ENCODE results near the gene SH3PXD2A. TPM values are rescaled to one million over a fixed set of nuclear protein-coding genes. Genes with fewer than 3 reads are reported as not detected.

The SH3PXD2A gene
- total and polyA plus RNA-seq, 5 experiments from 2014 or later, result 0.09 to 22.4 (median 0.50) TPM

DNA sequence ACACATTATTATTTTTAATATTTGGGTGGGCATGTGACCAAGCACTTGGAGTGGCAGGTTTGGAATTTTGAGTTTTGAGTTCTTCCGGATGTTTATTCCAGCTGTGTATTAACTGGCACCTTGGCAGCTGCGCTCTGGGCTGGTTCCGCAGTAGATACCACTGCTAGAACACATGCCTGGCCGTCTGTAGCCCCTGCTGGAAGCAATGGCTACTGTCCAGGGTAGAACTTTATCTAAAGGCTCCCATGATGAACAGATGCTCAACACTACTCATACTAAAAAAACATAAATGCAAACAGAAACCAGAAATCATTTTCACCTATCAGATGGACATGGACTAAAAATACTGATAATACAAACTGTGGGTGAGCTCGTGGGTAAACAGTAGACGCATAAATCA, 19.4 kb upstream of the SH3PXD2A start:
- H3K27ac Mint-ChIP-seq, result peak overlapping the region in 2 of 10 donors; percentile 24 to 36
- POLR2A ChIA-PET, result no interaction called here
- H3K4me1 Mint-ChIP-seq, result peaks cover 0 to 12% (median 8%) of the 10 kb centered on the region in 4 donors
- H3K27me3 Mint-ChIP-seq, result no peaks in the 10 kb centered on the region
- ATAC-seq (no peak), DNase-seq (no peak)
- H3K9me3 Mint-ChIP-seq, result no peaks in the 10 kb centered on the region
- H3K4me3 Mint-ChIP-seq, result no peak overlapping the region
- H3K36me3 Mint-ChIP-seq, result peaks cover 0 to 74% (median 14%) of the 10 kb centered on the region in 3 donors

DNA sequence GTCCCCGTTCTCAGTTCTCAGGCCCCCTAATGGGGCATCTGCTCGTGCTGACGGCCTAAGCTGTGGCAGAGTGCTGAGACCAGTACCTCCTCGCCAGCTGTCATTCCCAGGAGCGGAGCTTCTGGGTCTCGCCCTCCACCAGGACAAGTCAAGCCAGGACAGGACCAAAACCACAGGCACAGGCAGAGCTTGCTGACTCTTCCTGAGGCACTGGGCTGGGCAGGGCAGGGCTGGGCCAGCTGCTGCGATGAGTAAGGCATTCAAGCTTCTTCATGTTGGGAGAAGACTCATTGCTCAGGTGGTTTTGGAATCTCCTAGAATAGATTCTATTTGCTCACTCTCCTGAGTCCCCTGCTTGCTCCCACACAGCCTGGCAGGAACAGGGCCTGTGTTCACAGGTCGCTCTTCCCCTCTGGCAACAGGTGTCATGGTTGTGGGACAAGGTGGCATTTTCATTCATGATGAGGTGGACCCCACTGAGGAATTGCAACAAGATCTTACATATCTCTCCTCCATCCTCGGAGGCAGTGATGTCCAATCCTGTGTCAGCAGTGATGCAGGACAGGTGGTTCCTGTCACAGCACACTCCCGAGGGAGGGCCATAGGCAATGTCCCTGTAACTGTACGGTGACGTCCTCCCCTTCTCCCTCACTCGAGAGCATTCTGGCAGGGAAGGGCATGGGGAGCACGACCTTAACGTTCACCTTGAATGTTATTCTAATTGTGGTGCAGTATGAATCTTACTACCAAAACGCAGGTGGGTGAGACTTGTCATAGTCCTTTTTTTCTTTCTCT, 17.0 kb upstream of the SH3PXD2A start:
- peaks cover 0 to 2% (median 0%) of the 10 kb centered on the region in 9 donors for H3K9me3 Mint-ChIP-seq
- H3K4me3 Mint-ChIP-seq, result no peak overlapping the region
- POLR2A ChIA-PET, result no interaction called here
- H3K27ac Mint-ChIP-seq, result peak overlapping the region in 4 of 10 donors; percentile 14 to 63 (median 44)
- peaks cover 0 to 51% (median 2%) of the 10 kb centered on the region in 3 donors for H3K36me3 Mint-ChIP-seq
- H3K27me3 Mint-ChIP-seq, result no peaks in the 10 kb centered on the region
- DNase-seq, result no peak
- ATAC-seq, result no peak
- H3K4me1 Mint-ChIP-seq, result peaks cover 0 to 3% (median under 1%) of the 10 kb centered on the region in 4 donors

DNA sequence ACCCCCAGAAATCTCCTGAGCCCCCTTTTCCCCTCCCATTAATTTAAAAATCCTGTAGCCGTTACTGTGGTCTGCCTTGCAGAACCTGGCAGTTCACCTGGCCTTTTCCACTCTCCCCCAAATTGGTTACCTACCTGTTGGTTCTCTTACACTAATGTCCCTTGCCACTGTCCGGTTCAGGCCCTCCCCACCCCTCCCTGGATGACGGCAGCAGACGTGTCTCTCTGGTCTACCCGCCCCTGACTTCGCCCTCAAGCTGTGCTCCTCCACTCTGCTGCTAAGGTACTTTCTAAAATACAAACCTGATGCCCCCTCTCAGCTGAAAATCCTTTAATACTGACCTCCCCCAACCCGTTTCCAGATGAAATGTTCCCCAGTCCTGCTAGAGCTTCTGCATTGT, 15.6 kb upstream of the SH3PXD2A start:
- POLR2A ChIA-PET, result interaction anchor here (0.6 kb wide), 1 partner anchor 45 kb away, joined by 3 read pairs; no protein-coding TSS in a partner anchor
- H3K27me3 Mint-ChIP-seq, result no peaks in the 10 kb centered on the region
- H3K9me3 Mint-ChIP-seq, result peaks cover 0 to 3% (median 0%) of the 10 kb centered on the region in 9 donors
- H3K4me1 Mint-ChIP-seq, result peaks cover 0 to 3% (median under 1%) of the 10 kb centered on the region in 4 donors
- no peak overlapping the region for H3K4me3 Mint-ChIP-seq
- H3K36me3 Mint-ChIP-seq, result peaks cover 0 to 42% (median 4%) of the 10 kb centered on the region in 3 donors
- H3K27ac Mint-ChIP-seq, result peak overlapping the region in 4 of 10 donors; percentile 43 to 89 (median 80)
- no peak for ATAC-seq
- DNase-seq, result no peak

DNA sequence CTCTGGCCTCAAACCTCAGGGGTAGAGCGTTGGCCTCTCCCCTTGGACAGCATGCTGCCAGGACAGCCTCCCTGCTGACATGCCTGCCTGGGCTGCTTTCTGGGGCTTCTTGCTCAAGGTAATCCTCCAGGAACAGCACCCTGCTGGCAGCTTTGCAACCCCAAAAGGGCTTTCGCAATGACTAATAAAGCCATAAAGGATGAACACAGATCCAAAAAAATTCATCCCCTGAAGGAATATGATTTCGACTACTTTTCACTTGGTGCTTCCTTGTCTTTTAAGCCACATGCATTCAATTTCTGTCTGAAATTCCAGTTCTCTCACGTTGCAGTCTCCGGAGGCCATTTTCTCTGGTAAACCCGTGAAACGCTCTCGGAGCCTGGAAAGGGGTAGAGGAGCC, 15.1 kb upstream of the SH3PXD2A start:
- H3K9me3 Mint-ChIP-seq, result peaks cover 0 to 5% (median under 1%) of the 10 kb centered on the region in 9 donors
- H3K36me3 Mint-ChIP-seq, result peaks cover 1 to 37% (median 8%) of the 10 kb centered on the region in 3 donors
- no peak overlapping the region for H3K4me3 Mint-ChIP-seq
- H3K27me3 Mint-ChIP-seq, result no peaks in the 10 kb centered on the region
- peak overlapping the region in 2 of 10 donors; percentile 43 to 47 for H3K27ac Mint-ChIP-seq
- POLR2A ChIA-PET, result no interaction called here
- DNase-seq, result no peak
- ATAC-seq, result no peak
- H3K4me1 Mint-ChIP-seq, result peaks cover 0 to 3% (median under 1%) of the 10 kb centered on the region in 4 donors

DNA sequence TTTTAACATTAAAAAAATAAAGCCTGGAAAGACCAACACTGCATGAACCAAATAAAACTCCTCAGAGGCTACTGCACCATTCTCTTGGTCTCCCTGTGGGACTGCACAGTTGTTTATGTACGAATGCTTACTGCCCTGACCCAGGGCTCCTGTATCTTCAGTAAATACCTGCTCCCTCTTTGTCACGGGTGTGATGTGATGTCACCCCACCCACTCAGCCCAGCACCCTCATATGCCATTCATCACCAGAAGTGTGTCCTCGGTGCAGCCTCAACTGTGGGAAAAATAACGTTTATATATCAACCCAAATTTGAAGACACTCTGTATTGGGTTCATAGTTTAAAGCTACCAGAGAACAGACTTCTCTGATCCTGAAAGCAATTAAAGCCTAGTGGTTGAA, 14.0 kb upstream of the SH3PXD2A start:
- no peak overlapping the region for H3K4me3 Mint-ChIP-seq
- H3K9me3 Mint-ChIP-seq, result peaks cover 0 to 16% (median 10%) of the 10 kb centered on the region in 9 donors
- DNase-seq (no peak), ATAC-seq (no peak)
- H3K27me3 Mint-ChIP-seq, result no peaks in the 10 kb centered on the region
- H3K36me3 Mint-ChIP-seq, result peaks cover 13 to 33% (median 15%) of the 10 kb centered on the region in 3 donors
- peaks cover 0 to 2% (median under 1%) of the 10 kb centered on the region in 4 donors for H3K4me1 Mint-ChIP-seq
- POLR2A ChIA-PET, result no interaction called here
- H3K27ac Mint-ChIP-seq, result peak overlapping the region in 6 of 10 donors; percentile 3 to 32 (median 12)

DNA sequence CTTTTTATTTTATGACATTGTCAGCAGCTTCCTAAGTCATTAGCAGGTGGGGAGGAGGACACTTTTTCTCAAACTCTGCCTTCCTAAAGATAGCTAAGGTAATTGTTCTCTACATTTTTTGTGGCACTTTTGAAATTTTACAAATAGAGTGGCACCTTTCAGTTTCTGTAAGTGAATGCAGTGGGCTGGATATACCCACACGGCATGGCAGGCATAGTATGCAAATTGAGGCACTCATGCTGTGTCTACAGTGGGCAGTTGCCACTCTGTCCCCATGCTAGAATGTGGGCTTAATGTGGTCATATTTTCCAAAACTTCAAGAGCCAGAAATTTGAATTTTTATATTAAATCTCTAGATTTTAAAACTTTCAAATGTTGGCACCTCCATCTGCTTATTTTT, 12.8 kb upstream of the SH3PXD2A start:
- H3K27ac Mint-ChIP-seq, result no peak overlapping the region
- POLR2A ChIA-PET, result interaction anchor here (0.9 kb wide), 1 partner anchor 105 kb away, joined by 4 read pairs; no protein-coding TSS in a partner anchor
- no peak overlapping the region for H3K4me3 Mint-ChIP-seq
- peaks cover 21 to 31% (median 22%) of the 10 kb centered on the region in 3 donors for H3K36me3 Mint-ChIP-seq
- peaks cover 0 to 23% (median 15%) of the 10 kb centered on the region in 9 donors for H3K9me3 Mint-ChIP-seq
- H3K4me1 Mint-ChIP-seq, result peaks cover 0 to 2% (median under 1%) of the 10 kb centered on the region in 4 donors
- no peaks in the 10 kb centered on the region for H3K27me3 Mint-ChIP-seq
- ATAC-seq (no peak), DNase-seq (no peak)

DNA sequence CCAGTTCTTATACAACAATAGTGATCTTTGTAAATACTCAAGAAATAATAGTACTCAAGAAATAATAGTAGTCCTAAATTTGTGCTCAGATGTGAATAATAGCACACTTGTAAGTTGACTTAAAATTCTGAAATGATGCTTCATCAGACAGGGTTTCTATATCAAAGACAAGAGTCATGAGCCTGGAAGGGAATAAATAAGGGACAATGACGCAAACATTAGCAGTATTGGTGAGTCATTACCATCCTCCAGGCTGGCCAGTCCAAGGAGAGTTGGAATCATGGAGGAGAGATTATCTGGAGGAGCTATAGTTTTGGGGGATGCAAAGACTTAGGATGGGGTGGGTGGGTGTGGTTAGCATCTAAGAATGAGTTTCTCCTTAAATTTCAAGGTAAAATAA, 6.1 kb upstream of the SH3PXD2A start:
- no peak for DNase-seq
- Mint-ChIP-seq H3K4me1 (peaks cover 0 to 3% (median 1%) of the 10 kb centered on the region in 4 donors), H3K4me3 (no peak overlapping the region), H3K36me3 (peaks cover 19 to 25% (median 22%) of the 10 kb centered on the region in 3 donors), H3K9me3 (peaks cover 0 to 23% (median 15%) of the 10 kb centered on the region in 9 donors), H3K27me3 (peaks cover 4 to 10% (median 6%) of the 10 kb centered on the region in 5 donors), H3K27ac (no peak overlapping the region)
- no peak for ATAC-seq
- POLR2A ChIA-PET, result no interaction called here

DNA sequence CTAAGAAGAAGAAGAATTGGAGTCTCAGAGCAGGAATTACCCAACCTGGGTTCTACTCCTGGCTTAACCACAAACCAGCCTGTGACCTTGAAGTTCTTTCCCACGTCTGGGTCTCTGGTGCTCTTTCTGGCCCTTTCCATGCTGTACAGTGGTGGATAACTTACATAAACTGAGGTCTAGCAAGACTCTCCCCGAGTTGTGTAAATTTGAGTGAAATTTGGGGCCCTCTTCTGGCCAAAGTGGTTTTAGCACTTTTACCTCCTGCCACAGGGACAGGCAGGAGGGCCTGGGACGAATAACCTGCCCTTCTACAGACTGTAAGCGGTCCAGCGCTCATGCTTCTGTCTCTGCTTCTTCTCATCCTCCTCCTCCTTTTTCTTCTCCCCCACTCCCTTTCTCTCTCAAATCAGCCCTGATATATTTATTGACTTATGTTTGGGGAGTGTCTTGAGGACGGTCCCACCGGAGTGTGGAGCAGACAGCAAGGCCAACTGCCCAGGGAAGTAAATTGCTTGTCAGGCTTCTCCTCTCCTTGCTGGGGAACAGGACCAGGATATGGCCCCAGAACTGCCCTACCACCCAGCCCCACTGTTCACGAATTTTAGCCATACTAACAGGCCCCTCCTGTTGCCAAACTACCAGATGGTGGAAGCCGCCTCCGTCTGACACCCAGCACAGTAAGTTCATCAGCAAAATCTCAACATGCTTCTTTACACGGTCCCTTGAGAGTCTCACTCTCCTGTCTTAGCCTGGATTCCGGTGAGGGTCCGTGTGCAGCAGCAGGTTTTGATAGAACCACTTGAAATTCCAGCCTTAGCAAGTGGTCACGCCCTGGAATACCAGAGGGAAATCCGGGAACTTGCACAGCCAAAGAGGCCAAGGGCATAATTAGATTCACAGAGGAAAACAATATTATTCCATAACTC, 4.0 kb upstream of the SH3PXD2A start:
- Mint-ChIP-seq H3K27ac (peak overlapping the region in 1 of 10 donors; percentile 13), H3K9me3 (peaks cover 0 to 8% (median 4%) of the 10 kb centered on the region in 9 donors), H3K36me3 (peaks cover 7 to 15% (median 14%) of the 10 kb centered on the region in 3 donors), H3K4me1 (peaks cover 4 to 15% (median 11%) of the 10 kb centered on the region in 4 donors), H3K27me3 (peaks cover 9 to 20% (median 18%) of the 10 kb centered on the region in 5 donors), H3K4me3 (no peak overlapping the region)
- peak; percentile 13 to 69 (median 50) for DNase-seq
- POLR2A ChIA-PET, result interaction anchor here (1.6 kb wide), 1 partner anchor 146 kb away, joined by 3 read pairs; no protein-coding TSS in a partner anchor
- peak; percentile 58 to 59 for ATAC-seq

DNA sequence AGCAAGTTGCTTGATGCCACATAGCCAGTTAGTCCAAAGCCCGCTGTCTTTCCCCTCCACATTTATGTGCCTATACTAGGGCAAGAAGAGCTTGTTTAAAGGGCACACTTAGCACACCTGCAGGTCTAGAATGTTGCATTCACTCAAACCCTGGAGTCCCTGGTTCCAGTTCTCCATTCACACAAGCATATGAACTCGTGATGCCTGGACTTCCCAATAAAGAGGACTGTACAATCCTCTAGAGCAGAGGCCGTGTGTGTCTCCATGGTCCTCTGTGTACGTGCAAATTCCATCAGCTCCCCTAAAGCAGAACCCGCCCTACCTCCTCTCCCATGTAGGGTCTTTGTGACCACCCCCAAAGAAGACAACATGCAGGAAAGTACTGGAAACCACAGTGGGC, 3.0 kb upstream of the SH3PXD2A start:
- H3K9me3 Mint-ChIP-seq, result peaks cover 0 to 2% (median 0%) of the 10 kb centered on the region in 9 donors
- POLR2A ChIA-PET, result interaction anchor here (1.6 kb wide), 1 partner anchor 145 kb away, joined by 3 read pairs; no protein-coding TSS in a partner anchor
- H3K36me3 Mint-ChIP-seq, result peaks cover 0 to 9% (median 5%) of the 10 kb centered on the region in 3 donors
- H3K4me3 Mint-ChIP-seq, result no peak overlapping the region
- ATAC-seq, result no peak
- peaks cover 18 to 31% (median 28%) of the 10 kb centered on the region in 5 donors for H3K27me3 Mint-ChIP-seq
- H3K27ac Mint-ChIP-seq, result no peak overlapping the region
- no peak for DNase-seq
- H3K4me1 Mint-ChIP-seq, result peaks cover 7 to 21% (median 19%) of the 10 kb centered on the region in 4 donors

DNA sequence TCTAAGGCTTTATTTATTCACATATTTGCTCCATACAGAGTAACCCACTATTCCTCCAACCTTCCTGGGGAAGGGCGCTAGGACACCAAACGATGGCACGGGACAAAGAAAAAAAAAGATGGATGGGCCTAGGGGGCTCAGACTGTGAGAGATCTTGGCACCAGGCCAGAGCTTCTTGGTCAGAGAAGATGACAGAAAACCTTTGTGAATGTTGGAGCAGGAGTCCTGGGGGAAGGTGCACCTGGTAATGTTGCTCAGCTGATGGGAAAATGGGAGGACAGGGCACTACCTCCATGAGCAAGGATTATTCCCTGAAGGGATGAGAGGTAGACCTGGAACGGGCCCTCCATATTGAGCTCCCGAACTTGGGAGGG, 1.4 kb upstream of the SH3PXD2A start:
- peak overlapping the region in 5 of 10 donors; percentile 52 to 73 (median 67) for H3K4me3 Mint-ChIP-seq
- H3K27me3 Mint-ChIP-seq, result peaks cover 22 to 37% (median 35%) of the 10 kb centered on the region in 5 donors
- no peak for ATAC-seq

DNA sequence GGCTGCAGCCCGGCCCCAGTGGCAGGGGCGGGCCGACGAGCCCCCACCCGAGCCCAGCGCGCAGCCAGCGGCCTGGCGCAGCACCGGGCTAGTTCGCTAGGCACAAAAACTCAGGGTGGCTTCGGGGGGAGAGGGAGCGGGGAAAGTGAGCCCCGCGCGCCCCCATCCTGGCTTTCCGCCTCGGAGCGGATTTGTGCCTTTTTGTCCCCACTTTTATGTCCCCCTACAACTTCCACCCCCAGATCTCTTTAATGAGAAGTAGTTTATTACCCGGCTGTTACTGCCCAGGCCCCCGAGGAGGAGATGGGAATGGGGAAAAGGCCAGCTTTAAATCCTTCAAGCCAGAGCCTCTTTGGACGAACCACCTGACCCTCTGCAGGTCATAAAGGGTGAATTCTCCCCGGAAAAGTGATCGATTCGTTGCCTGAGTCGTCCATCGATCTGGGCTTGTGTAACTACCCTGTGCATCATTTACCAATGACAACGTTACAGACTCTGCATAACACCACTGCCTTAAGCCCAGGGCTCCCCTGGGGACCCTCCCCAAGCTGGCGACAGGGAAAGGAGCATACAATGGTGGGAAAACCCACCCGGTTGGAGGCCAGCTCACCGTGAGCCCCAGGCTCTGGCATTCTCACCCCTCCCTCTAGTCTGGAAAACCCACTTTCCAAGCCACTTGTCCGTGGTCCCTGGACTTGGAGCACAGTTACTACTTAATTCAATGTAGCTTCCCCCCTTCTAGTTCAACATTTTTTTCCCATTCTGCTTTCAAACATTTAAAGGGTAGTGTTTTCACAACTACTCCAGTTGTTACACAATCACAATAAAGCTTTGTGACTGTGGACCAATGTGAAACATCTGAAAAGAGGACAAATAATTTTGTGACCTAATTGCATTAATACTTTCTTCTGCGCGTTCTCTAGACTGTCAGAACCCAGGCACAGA, 748 bp upstream of the SH3PXD2A start:
- Mint-ChIP-seq H3K4me1 (peaks cover 7 to 21% (median 19%) of the 10 kb centered on the region in 4 donors), H3K27me3 (peaks cover 22 to 41% (median 35%) of the 10 kb centered on the region in 5 donors)
- POLR2A ChIA-PET, result no interaction called here

More for the DNA sequence above, 1.4 kb upstream of the SH3PXD2A start:
- H3K36me3 Mint-ChIP-seq, result peaks cover 0 to 6% (median 5%) of the 10 kb centered on the region in 3 donors
- POLR2A ChIA-PET, result no interaction called here
- H3K27ac Mint-ChIP-seq, result no peak overlapping the region
- H3K9me3 Mint-ChIP-seq, result no peaks in the 10 kb centered on the region
- H3K4me1 Mint-ChIP-seq, result peaks cover 7 to 21% (median 19%) of the 10 kb centered on the region in 4 donors
- no peak for DNase-seq

More for the DNA sequence above, 748 bp upstream of the SH3PXD2A start:
- no peak for DNase-seq
- Mint-ChIP-seq H3K27ac (no peak overlapping the region), H3K4me3 (peak overlapping the region; percentile 52 to 75 (median 68)), H3K36me3 (peaks cover 0 to 5% (median 3%) of the 10 kb centered on the region in 3 donors), H3K9me3 (no peaks in the 10 kb centered on the region)
- peak; percentile 11 to 16 for ATAC-seq

All from naive thymus-derived CD8-positive, alpha-beta T cell (primary cell).